HepG2 (cell line): Measurements from ENCODE around the gene ADIPOR2. TPM values are rescaled to one million over a fixed set of nuclear protein-coding genes. Genes with fewer than 3 reads are reported as not detected.

Experiments
- ARID5B ChIP-seq: IDR thresholded peaks from 2 replicates; pipeline ENCODE4 v1.4.0; 2020; ENCODE audit warnings: mild to moderate bottlenecking, missing genetic modification reagents
- ELF3 ChIP-seq: IDR thresholded peaks from 2 replicates; pipeline ENCODE4 v1.6.1; 2016; ENCODE audit warnings: missing genetic modification reagents, missing compliant biosample characterization
- EP300 ChIP-seq, 3 experiments: sonication (generic) in 1 of 3; formaldehyde crosslinking in 1 of 3; IDR thresholded peaks; 2 replicates each; pipeline versions ENCODE4 v1.5.1 to v1.6.1; 2011 to 2020; ENCODE audit warnings: low read depth in 2 of 3, low read length in 2 of 3, borderline replicate concordance in 1 of 3, improper control_type of control experiment in 1 of 3, mild to moderate bottlenecking in 1 of 3, missing genetic modification reagents in 1 of 3, moderate library complexity in 1 of 3
- FOSL1 ChIP-seq: sonication (generic); formaldehyde crosslinking; IDR thresholded peaks from 2 replicates; pipeline ENCODE4 v1.9.0; 2021; ENCODE audit warnings: missing genetic modification reagents, borderline replicate concordance
- FOXA3 ChIP-seq: IDR thresholded peaks from 2 replicates; pipeline ENCODE4 v1.6.1; 2016; ENCODE audit warnings: missing genetic modification reagents, missing compliant biosample characterization
- HDAC6 ChIP-seq: fragments of 200-600 bp; sonication (generic); IDR thresholded peaks from 2 replicates; pipeline ENCODE4 v1.7.0; 2017; ENCODE audit warnings: mild to moderate bottlenecking, antibody characterized with exemption, low read length, low read depth
- IRF2 ChIP-seq: IDR thresholded peaks from 2 replicates; pipeline ENCODE4 v1.6.1; 2018; ENCODE audit warnings: missing genetic modification reagents, missing compliant biosample characterization
- MIER2 ChIP-seq: IDR thresholded peaks from 2 replicates; pipeline ENCODE4 v1.6.1; 2016; ENCODE audit warnings: missing biosample characterization, missing genetic modification reagents
- NCOA2 ChIP-seq: sonication (generic); formaldehyde crosslinking; IDR thresholded peaks from 2 replicates; pipeline ENCODE4 v1.8.0; 2022; ENCODE audit warnings: inconsistent platforms
- NFATC3 ChIP-seq: sonication (generic); formaldehyde crosslinking; IDR thresholded peaks from 2 replicates; pipeline ENCODE4 v1.5.1; 2020; ENCODE audit warnings: mild to moderate bottlenecking, missing genetic modification reagents
- NR2F6 ChIP-seq, 2 experiments: IDR thresholded peaks; 2 replicates each; pipeline ENCODE4 v1.6.1; 2016; ENCODE audit warnings: antibody characterized with exemption in 1 of 2, mild to moderate bottlenecking in 1 of 2
- RARA ChIP-seq: IDR thresholded peaks from 2 replicates; pipeline ENCODE4 v1.6.1; 2016; ENCODE audit warnings: missing genetic modification reagents, missing compliant biosample characterization
- RXRB ChIP-seq: IDR thresholded peaks from 2 replicates; pipeline ENCODE4 v1.6.1; 2016; ENCODE audit warnings: borderline replicate concordance, missing genetic modification reagents, missing compliant biosample characterization
- SAP130 ChIP-seq: IDR thresholded peaks from 2 replicates; pipeline ENCODE4 v1.6.1; 2016; ENCODE audit warnings: low read depth
- SOX13 ChIP-seq, 3 experiments: fragments of 450-650 bp in 1 of 3; sonication (generic) in 1 of 3; formaldehyde crosslinking in 1 of 3; IDR thresholded peaks in 2 of 3; conservative IDR thresholded peaks in 1 of 3; 2 replicates each; pipeline versions ENCODE4 v1.5.0 to v1.6.1; 2016 to 2020; ENCODE audit warnings: antibody characterized with exemption in 1 of 3, mild to moderate bottlenecking in 1 of 3, missing compliant biosample characterization in 1 of 3, missing genetic modification reagents in 1 of 3, moderate library complexity in 1 of 3
- ZNF326 ChIP-seq: sonication (generic); formaldehyde crosslinking; IDR thresholded peaks from 2 replicates; pipeline ENCODE4 v1.4.0; 2020; ENCODE audit warnings: missing genetic modification reagents, borderline replicate concordance
- ZNF383 ChIP-seq: sonication (generic); formaldehyde crosslinking; IDR thresholded peaks from 2 replicates; pipeline ENCODE4 v1.4.0; 2020; ENCODE audit warnings: missing genetic modification reagents, mild to moderate bottlenecking, borderline replicate concordance
- ZNF790 ChIP-seq: sonication (generic); formaldehyde crosslinking; IDR thresholded peaks from 2 replicates; pipeline ENCODE4 v1.8.0; 2022; ENCODE audit warnings: missing genetic modification reagents, mild to moderate bottlenecking, borderline replicate concordance
- ZNF792 ChIP-seq: IDR thresholded peaks from 2 replicates; pipeline ENCODE4 v1.6.1; 2016
- ZNF83 ChIP-seq: sonication (generic); formaldehyde crosslinking; IDR thresholded peaks from 2 replicates; pipeline ENCODE4 v1.4.0; 2020; ENCODE audit warnings: missing genetic modification reagents, mild to moderate bottlenecking, borderline replicate concordance
- ZSCAN25 ChIP-seq: sonication (generic); formaldehyde crosslinking; IDR thresholded peaks from 2 replicates; pipeline ENCODE4 v1.8.0; 2022; ENCODE audit warnings: mild to moderate bottlenecking, missing genetic modification reagents
- ZZZ3 ChIP-seq: sonication (generic); formaldehyde crosslinking; IDR thresholded peaks from 2 replicates; pipeline ENCODE4 v1.4.0; 2020; ENCODE audit warnings: missing genetic modification reagents, mild to moderate bottlenecking, borderline replicate concordance
- polyA plus RNA-seq, 8 experiments: library from polyadenylated mRNA; depleted of rRNA in 3 of 8; stranded (reverse) in 7 of 8; unstranded in 1 of 8; fragments of >200 nt; fragmentation: Illumina TruSeq in 4 of 8; extraction: Trizol in 4 of 8; gene quantifications; 2 replicates each; pipeline versions ENCODE4 v1.2.1 to v1.2.3, GENCODE V29; 2011 to 2016; ENCODE audit warnings: low read depth in 4 of 8, missing spikeins in 1 of 8, mixed read lengths in 1 of 8; ENCODE audit not compliant: insufficient read depth in 1 of 8
- total RNA-seq, 5 experiments: library from RNA; depleted of rRNA; stranded (reverse); fragments of >200 nt; fragmentation: Illumina TruSeq; extraction: Trizol; gene quantifications; 2 replicates each; pipeline ENCODE4 v1.2.3, GENCODE V29; 2016; ENCODE audit warnings: low read depth in 1 of 5

Gene ADIPOR2
- total and polyA plus RNA-seq, 2 of the 13 experiments (the other 11 are each of a cell fraction or from before 2014, with no cell fraction given): 35.2 to 52.2 TPM

- peak in 1 of 2 experiments; percentile 36; a peak in 1 of 4 replicates for TF ChIP-seq EP300 (IDR thresholded peaks at IDR 0.05; ENCODE audit: low read depth in 2 of 2, low read length in 2 of 2)
- TF ChIP-seq EP300 (CRISPR knock-in tag; IDR thresholded peaks at IDR 0.05; ENCODE audit: borderline replicate concordance): no peak
- 0 out of 2 replicates have a peak, but pooled peaks have one; percentile 38 for TF ChIP-seq FOXA3 (CRISPR knock-in tag)
- 0 out of 2 replicates have a peak, but pooled peaks have one; percentile 11 for TF ChIP-seq SAP130 (CRISPR knock-in tag)
- no peak for TF ChIP-seq IRF2 (CRISPR knock-in tag)
- peak; percentile 67 for TF ChIP-seq NR2F6 (IDR thresholded peaks at IDR 0.05)
- TF ChIP-seq NR2F6 (CRISPR knock-in tag; IDR thresholded peaks at IDR 0.05): peak; percentile 68
- TF ChIP-seq ZNF83 (CRISPR knock-in tag): no peak
- no peak for TF ChIP-seq NFATC3
- no peak for TF ChIP-seq SOX13 (IDR thresholded peaks at IDR 0.05)
- TF ChIP-seq SOX13 (CRISPR knock-in tag; conservative IDR thresholded peaks at IDR 0.05 in 1 of 2, IDR thresholded peaks at IDR 0.05 in 1 of 2): peak in 1 of 2 experiments; percentile 82; a peak in 2 of 4 replicates
- no peak for TF ChIP-seq ELF3
- 0 out of 2 replicates have a peak, but pooled peaks have one; percentile 31 for TF ChIP-seq RXRB (CRISPR knock-in tag)
- TF ChIP-seq ZNF326 (CRISPR knock-in tag): no peak
- TF ChIP-seq ZNF383: no peak
- TF ChIP-seq ZZZ3 (CRISPR knock-in tag): no peak
- 0 out of 2 replicates have a peak, but pooled peaks have one; percentile 37 for TF ChIP-seq NCOA2 (CRISPR knock-in tag)
- no peak for TF ChIP-seq ZNF792 (CRISPR knock-in tag)
- no peak for TF ChIP-seq RARA
- TF ChIP-seq ARID5B (CRISPR knock-in tag): peak; percentile 67; the same call in 1 of the 2 replicates
- TF ChIP-seq MIER2 (CRISPR knock-in tag): no peak
- no peak for TF ChIP-seq ZNF790 (CRISPR knock-in tag)
- TF ChIP-seq HDAC6: no peak
- no peak for TF ChIP-seq FOSL1
- TF ChIP-seq ZSCAN25 (CRISPR knock-in tag): no peak
Measured at GRCh38 chr12:1766110-1766509, 75.2 kb downstream of the ADIPOR2 start (continued).
